OCI-LY3 (cell line): Measurements from ENCODE around the gene DYNLT1.

Source experiments
- H2AFZ ChIP-seq: fragments of 200-600, 300-600 bp; shearing (Covaris generic); 2 replicates; pipeline ENCODE4 v1.6.0; 2014; ENCODE audit warnings: antibody characterized with exemption, low read depth, low read length
- H3K27ac ChIP-seq: fragments of 200-600, 300-600 bp; sonication (generic); 2 replicates; pipeline ENCODE4 v1.5.1; 2014; ENCODE audit warnings: mild to moderate bottlenecking, low read length, moderate library complexity, mixed read lengths
- H3K27me3 ChIP-seq: fragments of 200-600, 300-600 bp; sonication (generic); 2 replicates; pipeline ENCODE4 v1.6.1; 2014; ENCODE audit warnings: low read depth, low read length, mixed read lengths
- H3K36me3 ChIP-seq: fragments of 200-600, 300-600 bp; sonication (generic); replicated peaks from 2 replicates; pipeline ENCODE3; 2014; ENCODE audit warnings: low read depth, low read length, mixed read lengths
- H3K4me1 ChIP-seq: fragments of 300-600, 200-600 bp; sonication (generic); 2 replicates; pipeline ENCODE4 v1.6.1; 2014; ENCODE audit warnings: low read length, mixed read lengths
- H3K4me2 ChIP-seq: fragments of 200-600, 300-600 bp; sonication (generic); 2 replicates; pipeline ENCODE4 v1.6.1; 2014; ENCODE audit warnings: low read length, mixed read lengths
- H3K4me3 ChIP-seq: fragments of 300-600, 200-600 bp; sonication (generic); 2 replicates; pipeline ENCODE4 v1.5.1; 2014; ENCODE audit warnings: antibody characterized with exemption, mild to moderate bottlenecking, low read length, moderate library complexity
- H3K79me2 ChIP-seq: fragments of 300-600, 200-600 bp; shearing (Covaris generic); 2 replicates; pipeline ENCODE4 v1.6.1; 2014; ENCODE audit warnings: mild to moderate bottlenecking, low read length, mixed read lengths
- H3K9ac ChIP-seq: fragments of 300-600, 200-600 bp; shearing (Covaris generic); 2 replicates; pipeline ENCODE4 v1.6.0; 2014; ENCODE audit warnings: mild to moderate bottlenecking, low read length, moderate library complexity
- H3K9me3 ChIP-seq: fragments of 200-600, 300-600 bp; shearing (Covaris generic); 2 replicates; pipeline ENCODE4 v1.6.1; 2014; ENCODE audit warnings: low read length, mixed read lengths; ENCODE audit not compliant: insufficient read depth
- H4K20me1 ChIP-seq: fragments of 200-600, 300-600 bp; sonication (generic); 2 replicates; pipeline ENCODE4 v1.6.1; 2016; ENCODE audit warnings: low read length, mixed read lengths; ENCODE audit not compliant: insufficient read depth
- CTCF ChIP-seq: fragments of 200-600, 300-600 bp; sonication (generic); IDR thresholded peaks from 2 replicates; pipeline ENCODE4 v1.5.1; 2014; ENCODE audit warnings: antibody characterized with exemption, low read length, low read depth
- EZH2phosphoT487 ChIP-seq: fragments of 200-600 bp; shearing (Covaris generic); IDR thresholded peaks from 2 replicates; pipeline ENCODE4 v1.6.1; 2018; ENCODE audit warnings: antibody characterized with exemption, mixed run types, low read depth

Gene DYNLT1

GRCh38 chr6:158639056-158639455 is 5.5 kb downstream of the DYNLT1 start:
- Histone ChIP-seq H3K27me3 (no peaks in the 10 kb centered on the region), H3K79me2 (peaks cover 31% of the 10 kb centered on the region), H3K4me2 (no peak overlapping the region), H3K4me1 (peaks cover 7% of the 10 kb centered on the region), H3K27ac (no peak overlapping the region), H2AFZ (no peak overlapping the region), H3K4me3 (no peak overlapping the region), H3K36me3 (peaks cover 21% of the 10 kb centered on the region), H4K20me1 (no peaks in the 10 kb centered on the region), H3K9me3 (no peaks in the 10 kb centered on the region), H3K9ac (no peak overlapping the region)
- TF ChIP-seq EZH2phosphoT487 (no peak), CTCF (no peak)

GRCh38 chr6:158638324-158638854 is 6.2 kb downstream of the DYNLT1 start:
- peaks cover 21% of the 10 kb centered on the region for H3K36me3 ChIP-seq
- H3K79me2 ChIP-seq = peaks cover 24% of the 10 kb centered on the region

GRCh38 chr6:158636778-158637177 is 7.8 kb downstream of the DYNLT1 start:
- TF ChIP-seq EZH2phosphoT487 (no peak), CTCF (no peak)

More at GRCh38 chr6:158638324-158638854, 6.2 kb downstream of the DYNLT1 start:
- no peak overlapping the region for H2AFZ ChIP-seq
- H3K9ac ChIP-seq = no peak overlapping the region
- no peak for TF ChIP-seq CTCF
- no peaks in the 10 kb centered on the region for H3K9me3 ChIP-seq
- H3K27ac ChIP-seq = no peak overlapping the region
- H3K27me3 ChIP-seq = no peaks in the 10 kb centered on the region
- H3K4me1 ChIP-seq = peaks cover 6% of the 10 kb centered on the region
- no peak overlapping the region for H3K4me2 ChIP-seq
- no peak overlapping the region for H3K4me3 ChIP-seq
- H4K20me1 ChIP-seq = no peaks in the 10 kb centered on the region

GRCh38 chr6:158635427-158636073 is 9.0 kb downstream of the DYNLT1 start:
- Histone ChIP-seq H3K4me2 (no peak overlapping the region), H3K9ac (no peak overlapping the region), H3K9me3 (no peaks in the 10 kb centered on the region), H3K4me1 (no peaks in the 10 kb centered on the region), H3K36me3 (peaks cover 17% of the 10 kb centered on the region), H3K79me2 (peaks cover 6% of the 10 kb centered on the region; the same call in 1 of the 2 replicates), H4K20me1 (no peaks in the 10 kb centered on the region), H3K4me3 (no peak overlapping the region), H2AFZ (no peak overlapping the region), H3K27me3 (no peaks in the 10 kb centered on the region), H3K27ac (no peak overlapping the region)
- TF ChIP-seq EZH2phosphoT487 (no peak), CTCF (no peak)

More at GRCh38 chr6:158636778-158637177, 7.8 kb downstream of the DYNLT1 start:
- H4K20me1 ChIP-seq = no peaks in the 10 kb centered on the region
- H3K79me2 ChIP-seq = peaks cover 8% of the 10 kb centered on the region; the same call in 1 of the 2 replicates
- H3K27ac ChIP-seq = no peak overlapping the region
- no peak overlapping the region for H3K4me3 ChIP-seq
- peaks cover 19% of the 10 kb centered on the region for H3K36me3 ChIP-seq
- H3K4me1 ChIP-seq = no peaks in the 10 kb centered on the region
- H3K9ac ChIP-seq = no peak overlapping the region
- no peaks in the 10 kb centered on the region for H3K9me3 ChIP-seq
- no peak overlapping the region for H2AFZ ChIP-seq
- H3K4me2 ChIP-seq = no peak overlapping the region
- H3K27me3 ChIP-seq = no peaks in the 10 kb centered on the region
